ENCODE data around the gene LDLRAD1. TPM values are rescaled to one million over a fixed set of nuclear protein-coding genes. Genes with fewer than 3 reads are reported as not detected.

The LDLRAD1 gene
- total RNA-seq, 1 experiment from 2014 or later = not detected

DNA sequence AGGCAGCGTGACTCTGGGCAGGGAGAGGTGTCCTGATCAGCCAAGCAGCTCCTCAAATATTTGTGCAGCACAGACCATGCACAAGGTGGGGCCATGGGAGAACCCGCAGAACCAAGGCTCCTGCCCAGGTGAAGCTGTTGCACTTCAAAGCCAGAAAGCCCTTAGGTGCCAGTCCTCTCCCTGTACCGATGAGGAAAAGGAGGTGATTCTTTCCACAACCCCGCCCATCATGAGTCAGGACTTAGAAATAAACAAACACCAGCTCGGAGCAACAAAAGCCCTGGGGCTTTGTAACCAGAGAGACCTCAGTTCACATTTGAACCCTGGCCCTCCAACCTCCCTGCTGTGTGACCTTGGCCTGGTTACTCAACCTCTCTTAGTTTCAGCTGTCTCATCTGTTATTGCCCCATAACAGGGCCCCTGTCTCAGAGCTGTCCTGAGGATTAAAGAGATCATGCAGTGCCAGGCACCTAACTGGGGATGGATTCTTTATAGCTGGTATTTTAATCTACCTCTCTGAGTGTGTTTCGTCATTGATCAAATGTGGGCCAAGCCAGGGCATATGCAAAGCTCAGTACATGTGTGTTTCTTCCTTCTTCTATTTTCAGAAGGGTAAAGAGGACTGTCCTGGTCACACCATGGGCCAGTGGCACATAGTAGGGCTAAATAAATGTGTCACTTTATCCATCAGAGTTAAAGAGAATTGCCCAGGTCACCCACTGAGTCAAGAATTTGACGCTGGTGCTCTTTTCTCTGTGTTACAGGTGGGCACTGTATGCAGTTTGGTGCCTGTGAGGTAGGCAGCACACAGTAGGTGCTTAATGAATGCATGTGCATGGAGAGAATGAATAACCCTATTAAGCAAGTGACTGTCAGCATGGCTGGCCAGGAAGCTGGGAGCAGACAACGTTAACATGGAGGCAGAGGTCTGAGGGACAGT is 1.4 kb downstream of the LDLRAD1 start:
- no TSS peak for BruUV-seq (replicated peaks)
- Mint-ChIP-seq H3K27me3 (ENCODE audit: insufficient read depth, unreplicated experiment) (peaks cover 9% of the 10 kb centered on the region), H3K36me3 (ENCODE audit: insufficient read depth, unreplicated experiment) (no peaks in the 10 kb centered on the region), H3K9me3 (ENCODE audit: unreplicated experiment) (no peaks in the 10 kb centered on the region), H3K4me1 (ENCODE audit: insufficient read depth, unreplicated experiment) (peaks cover 13% of the 10 kb centered on the region), H3K4me3 (ENCODE audit: unreplicated experiment) (no peak overlapping the region), H3K27ac (ENCODE audit: low read depth, unreplicated experiment) (peak overlapping the region; percentile 82)
- TF ChIP-seq, protein P1, sequence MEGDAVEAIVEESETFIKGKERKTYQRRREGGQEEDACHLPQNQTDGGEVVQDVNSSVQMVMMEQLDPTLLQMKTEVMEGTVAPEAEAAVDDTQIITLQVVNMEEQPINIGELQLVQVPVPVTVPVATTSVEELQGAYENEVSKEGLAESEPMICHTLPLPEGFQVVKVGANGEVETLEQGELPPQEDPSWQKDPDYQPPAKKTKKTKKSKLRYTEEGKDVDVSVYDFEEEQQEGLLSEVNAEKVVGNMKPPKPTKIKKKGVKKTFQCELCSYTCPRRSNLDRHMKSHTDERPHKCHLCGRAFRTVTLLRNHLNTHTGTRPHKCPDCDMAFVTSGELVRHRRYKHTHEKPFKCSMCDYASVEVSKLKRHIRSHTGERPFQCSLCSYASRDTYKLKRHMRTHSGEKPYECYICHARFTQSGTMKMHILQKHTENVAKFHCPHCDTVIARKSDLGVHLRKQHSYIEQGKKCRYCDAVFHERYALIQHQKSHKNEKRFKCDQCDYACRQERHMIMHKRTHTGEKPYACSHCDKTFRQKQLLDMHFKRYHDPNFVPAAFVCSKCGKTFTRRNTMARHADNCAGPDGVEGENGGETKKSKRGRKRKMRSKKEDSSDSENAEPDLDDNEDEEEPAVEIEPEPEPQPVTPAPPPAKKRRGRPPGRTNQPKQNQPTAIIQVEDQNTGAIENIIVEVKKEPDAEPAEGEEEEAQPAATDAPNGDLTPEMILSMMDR (IDR thresholded peaks at IDR 0.05; ENCODE audit: unreplicated experiment) = no peak
- POLR2A ChIA-PET = interaction anchor here (0.5 to 3.7 kb wide), 7 partner anchors 15 to 198 kb away, joined by 3 to 25 read pairs (median 3); partner anchors contain the start of genes IFT25, TCEANC2 and TMEM59
- CTCF ChIA-PET = interaction anchor here (0.7 to 1.2 kb wide), 5 partner anchors 13 to 138 kb away, joined by 3 to 4 read pairs (median 3); no protein-coding TSS in a partner anchor
- DNase-seq (ENCODE audit: unreplicated experiment) = peak; percentile 92
- intact Hi-C loops (cut with micrococcal nuclease) = no loop called here

DNA sequence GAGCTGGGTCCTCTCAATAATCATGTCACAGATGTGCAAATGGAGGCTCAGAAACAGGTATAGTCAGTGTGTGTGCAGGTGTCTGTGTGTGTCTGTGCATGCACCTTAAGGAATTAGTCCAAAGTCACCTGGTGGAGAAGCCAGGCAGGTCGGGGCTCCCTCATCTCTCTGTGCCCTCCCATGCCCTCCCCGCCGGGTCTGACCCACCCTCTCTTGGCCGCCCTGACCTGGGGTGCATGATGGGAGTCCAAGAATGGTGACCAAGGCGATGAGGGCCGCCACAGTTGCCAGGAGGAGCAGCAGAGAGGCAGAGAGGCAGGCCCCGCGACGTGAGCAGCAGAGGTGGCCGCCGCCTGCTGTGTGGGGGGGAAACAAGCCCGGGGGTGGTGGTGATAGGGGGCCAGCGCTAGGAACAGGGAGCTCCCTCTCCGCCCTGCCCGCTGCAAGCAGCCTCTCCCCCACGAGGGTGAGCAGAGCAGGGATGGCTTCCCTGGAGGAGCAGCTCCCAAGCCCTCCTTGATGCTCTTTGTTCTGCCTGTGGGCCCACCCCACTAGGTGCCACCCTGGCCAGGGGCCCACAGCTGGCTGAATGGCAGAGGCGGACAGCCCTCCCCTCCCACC is 3.9 kb downstream of the LDLRAD1 start:
- TF ChIP-seq, protein P1 (IDR thresholded peaks at IDR 0.05; ENCODE audit: unreplicated experiment) = no peak
- no peaks in the 10 kb centered on the region for H3K9me3 Mint-ChIP-seq (ENCODE audit: unreplicated experiment)
- no TSS peak for BruUV-seq (replicated peaks)
- peaks cover 29% of the 10 kb centered on the region for H3K27me3 Mint-ChIP-seq (ENCODE audit: insufficient read depth, unreplicated experiment)
- H3K4me1 Mint-ChIP-seq (ENCODE audit: insufficient read depth, unreplicated experiment) = peaks cover 13% of the 10 kb centered on the region
- ChIA-PET CTCF (interaction anchor here (1.4 kb wide), 1 partner anchor 154 kb away, joined by 3 read pairs; no protein-coding TSS in a partner anchor), POLR2A (interaction anchor here (0.6 to 3.7 kb wide), 3 partner anchors 8 to 182 kb away, joined by 3 to 25 read pairs (median 4); partner anchors contain the start of genes TCEANC2 and TMEM59)
- H3K27ac Mint-ChIP-seq (ENCODE audit: low read depth, unreplicated experiment) = no peak overlapping the region
- intact Hi-C loops (cut with micrococcal nuclease) = no loop called here
- H3K36me3 Mint-ChIP-seq (ENCODE audit: insufficient read depth, unreplicated experiment) = peaks cover 4% of the 10 kb centered on the region
- no peak overlapping the region for H3K4me3 Mint-ChIP-seq (ENCODE audit: unreplicated experiment)
- no peak for DNase-seq (ENCODE audit: unreplicated experiment)

DNA sequence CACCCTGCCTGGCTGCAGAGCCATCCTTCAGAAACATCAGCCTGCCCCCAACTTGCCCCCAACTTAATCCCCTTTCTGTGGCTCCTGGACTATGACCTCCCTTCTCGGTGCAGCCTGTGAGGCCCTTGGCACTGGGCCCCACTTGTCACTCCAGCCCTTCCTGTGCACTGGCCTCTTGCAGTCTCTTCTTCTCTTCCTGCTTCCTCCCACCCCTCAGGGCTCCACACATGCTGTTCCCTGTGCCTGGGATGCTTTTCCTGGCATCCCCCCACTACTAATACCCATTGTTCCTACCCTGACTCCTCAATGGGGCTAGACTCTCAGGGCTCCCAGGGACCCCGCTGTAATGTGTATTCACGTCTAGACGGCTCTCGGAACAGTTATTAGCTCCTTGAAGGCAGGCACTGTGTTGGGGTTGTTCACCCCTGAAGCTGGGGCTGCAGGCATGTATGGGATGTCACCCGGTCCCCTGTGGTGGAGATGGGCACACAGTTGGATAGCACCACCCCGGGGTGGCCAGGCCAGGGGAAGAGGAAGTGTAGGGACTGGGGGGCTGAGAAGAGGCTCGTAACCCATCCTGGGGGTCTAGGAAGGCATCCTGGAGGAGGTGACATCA is 4.5 kb downstream of the LDLRAD1 start:
- Mint-ChIP-seq H3K36me3 (ENCODE audit: insufficient read depth, unreplicated experiment) (peaks cover 4% of the 10 kb centered on the region), H3K27me3 (ENCODE audit: insufficient read depth, unreplicated experiment) (peaks cover 29% of the 10 kb centered on the region), H3K27ac (ENCODE audit: low read depth, unreplicated experiment) (no peak overlapping the region), H3K4me1 (ENCODE audit: insufficient read depth, unreplicated experiment) (peaks cover 13% of the 10 kb centered on the region), H3K9me3 (ENCODE audit: unreplicated experiment) (no peaks in the 10 kb centered on the region), H3K4me3 (ENCODE audit: unreplicated experiment) (no peak overlapping the region)
- ChIA-PET POLR2A (interaction anchor here (3.7 kb wide), 1 partner anchor 39 kb away, joined by 25 read pairs; the partner anchor contains the start of genes TCEANC2 and TMEM59), CTCF (no interaction called here)
- DNase-seq (ENCODE audit: unreplicated experiment) = no peak
- TF ChIP-seq, protein P1 (IDR thresholded peaks at IDR 0.05; ENCODE audit: unreplicated experiment) = no peak
- no TSS peak for BruUV-seq (replicated peaks)
- intact Hi-C loops (cut with micrococcal nuclease) = no loop called here

DNA sequence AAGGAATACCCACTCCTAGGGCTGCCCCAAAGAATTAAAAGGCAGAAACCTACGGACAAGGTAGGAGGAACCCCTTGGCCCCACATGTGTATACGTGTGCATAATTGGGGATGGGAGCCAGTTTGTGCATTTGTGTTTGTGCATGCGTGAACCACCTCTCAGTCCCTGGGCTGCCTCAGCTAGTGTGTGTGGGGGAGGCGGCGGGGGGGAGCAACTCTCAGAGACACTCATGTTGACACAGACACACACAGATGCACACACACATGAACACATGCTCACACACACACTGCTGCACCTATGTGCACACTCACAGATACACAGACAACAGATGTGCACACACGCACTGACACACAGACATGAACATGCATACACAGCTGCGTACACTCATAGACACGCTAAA is 5.1 kb downstream of the LDLRAD1 start:
- no peak overlapping the region for H3K27ac Mint-ChIP-seq (ENCODE audit: low read depth, unreplicated experiment)
- TF ChIP-seq, protein P1 (IDR thresholded peaks at IDR 0.05; ENCODE audit: unreplicated experiment) = no peak

More for the DNA sequence above, 5.1 kb downstream of the LDLRAD1 start:
- H3K36me3 Mint-ChIP-seq (ENCODE audit: insufficient read depth, unreplicated experiment) = peaks cover 4% of the 10 kb centered on the region
- ChIA-PET POLR2A (no interaction called here), CTCF (no interaction called here)
- intact Hi-C loops (cut with micrococcal nuclease) = no loop called here
- DNase-seq (ENCODE audit: unreplicated experiment) = no peak
- peaks cover 29% of the 10 kb centered on the region for H3K27me3 Mint-ChIP-seq (ENCODE audit: insufficient read depth, unreplicated experiment)
- H3K4me1 Mint-ChIP-seq (ENCODE audit: insufficient read depth, unreplicated experiment) = peaks cover 13% of the 10 kb centered on the region
- H3K4me3 Mint-ChIP-seq (ENCODE audit: unreplicated experiment) = no peak overlapping the region
- H3K9me3 Mint-ChIP-seq (ENCODE audit: unreplicated experiment) = no peaks in the 10 kb centered on the region
- no TSS peak for BruUV-seq (replicated peaks)
